Adrenal gland (tissue), 5 donors: ENCODE measurements around the gene TMEM267.

Experiments
- CTCF ChIP-seq, 6 experiments: fragments of 450-650 bp in 4 of 6; fragments of 200-600 bp in 2 of 6; sonication (generic) in 1 of 6; IDR thresholded peaks; 1 replicate in 5 of 6; 2 replicates in 1 of 6; pipeline versions ENCODE4 v1.5.1 to v1.8.0; 2016 to 2021; ENCODE audit warnings: antibody characterized with exemption in 6 of 6, mild to moderate bottlenecking in 2 of 6, moderate library complexity in 1 of 6
- POLR2A ChIP-seq, 2 donors: fragments of 450-650 bp; IDR thresholded peaks; one replicate each; pipeline ENCODE4 v1.6.1; 2017; ENCODE audit warnings: antibody characterized with exemption in 2 of 2, mild to moderate bottlenecking in 2 of 2, moderate library complexity in 1 of 2
- donor health status: DM: no; HTN: no; CAD: no.

DNA sequence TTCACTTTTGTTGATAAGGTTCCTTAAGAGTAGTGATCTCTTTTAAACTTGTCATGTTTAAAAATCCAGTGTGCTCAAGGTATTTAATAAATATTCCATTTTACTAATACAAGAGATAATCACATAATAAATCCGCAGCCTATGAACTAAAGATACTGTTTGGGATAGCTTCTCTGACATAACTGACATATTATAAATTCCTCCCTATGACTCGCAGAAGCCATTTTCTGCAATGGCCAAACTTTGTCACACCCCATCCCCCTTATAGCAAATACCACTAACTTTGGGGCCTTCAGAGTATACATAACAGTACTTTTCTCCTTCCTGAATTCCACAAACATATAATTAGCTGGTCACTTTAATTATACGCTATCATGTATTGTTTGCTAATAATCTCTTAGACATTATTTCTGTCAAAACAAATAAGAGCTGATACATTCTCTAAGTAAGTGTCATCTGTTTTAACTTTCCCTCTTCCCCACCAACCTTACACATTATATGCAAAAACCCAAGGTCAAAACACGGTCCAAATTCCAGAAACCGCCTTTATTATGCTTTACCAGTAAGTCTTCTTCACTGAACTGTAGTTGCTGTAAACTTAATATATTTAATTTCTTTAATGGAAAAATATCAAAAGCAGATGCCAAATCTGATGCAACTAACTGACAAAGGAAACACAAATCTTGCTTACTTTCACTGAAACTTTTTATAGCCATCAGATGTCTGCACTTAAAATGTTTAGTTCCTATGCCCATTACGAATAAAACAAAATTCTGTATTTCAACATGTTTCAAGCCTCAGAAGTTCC, 971 bp downstream of the TMEM267 start:
- TF ChIP-seq CTCF (IDR thresholded peaks at IDR 0.05) (no peak), POLR2A (IDR thresholded peaks at IDR 0.05) (no peak)
